CD14-positive monocyte (primary cell): ENCODE data around the gene SYNRG. TPM values are rescaled to one million over a fixed set of nuclear protein-coding genes. Genes with fewer than 3 reads are reported as not detected.

Source experiments
- DNase-seq, 3 donors: peaks; one replicate each; pipeline ENCODE4 v3.0.0-alpha.2; 2011 to 2022
- H2AFZ ChIP-seq: 2 replicates; pipeline ENCODE4 v1.6.0; 2012; ENCODE audit warnings: mild to moderate bottlenecking, low read depth, low read length, inconsistent platforms; ENCODE audit not compliant: insufficient read depth, poor library complexity, severe bottlenecking
- H3K27ac ChIP-seq, 2 donors: 1 replicate in 1 of 2; 2 replicates in 1 of 2; pipeline ENCODE4 v1.5.1; 2012 to 2013; ENCODE audit warnings: low read length in 2 of 2, control low read depth in 1 of 2, inconsistent platforms in 1 of 2, low read depth in 1 of 2, mild to moderate bottlenecking in 1 of 2
- H3K27me3 ChIP-seq, 2 donors: one replicate each; pipeline versions ENCODE4 v1.6.0 to v1.6.1; 2011 to 2013; ENCODE audit warnings: low read length in 2 of 2; ENCODE audit not compliant: control insufficient read depth in 2 of 2, insufficient read depth in 2 of 2
- H3K36me3 ChIP-seq, 2 donors: replicated peaks in 1 of 2; 1 replicate in 1 of 2; 2 replicates in 1 of 2; pipeline versions ENCODE4 v1.5.1 to v1.6.1; 2012 to 2013; ENCODE audit warnings: low read length in 2 of 2, control low read depth in 1 of 2, inconsistent platforms in 1 of 2, mild to moderate bottlenecking in 1 of 2; ENCODE audit not compliant: insufficient read depth in 2 of 2, control insufficient read depth in 1 of 2
- H3K4me1 ChIP-seq, 2 donors: 1 replicate in 1 of 2; 2 replicates in 1 of 2; pipeline versions ENCODE4 v1.5.1 to v1.6.1; 2012 to 2013; ENCODE audit warnings: low read length in 2 of 2, control low read depth in 1 of 2, inconsistent platforms in 1 of 2, mild to moderate bottlenecking in 1 of 2, moderate library complexity in 1 of 2; ENCODE audit not compliant: insufficient read depth in 2 of 2, control insufficient read depth in 1 of 2
- H3K4me2 ChIP-seq: replicated peaks from 2 replicates; pipeline ENCODE3; 2012; ENCODE audit warnings: low read length, moderate library complexity, mild to moderate bottlenecking; ENCODE audit not compliant: poor library complexity, severe bottlenecking; ENCODE audit errors: extremely low read depth
- H3K4me3 ChIP-seq, 3 experiments: fragments of 200-600 bp in 1 of 3; sonication (generic) in 1 of 3; replicated peaks in 1 of 3; 1 replicate in 2 of 3; 2 replicates in 1 of 3; pipeline ENCODE4 v1.5.1; 2011 to 2013; ENCODE audit warnings: low read length in 3 of 3, mild to moderate bottlenecking in 3 of 3, control low read depth in 2 of 3, low read depth in 2 of 3, inconsistent platforms in 1 of 3, moderate library complexity in 1 of 3
- H3K79me2 ChIP-seq: 2 replicates; pipeline ENCODE4 v1.6.0; 2012; ENCODE audit warnings: mild to moderate bottlenecking, control low read depth, inconsistent platforms, low read length, moderate library complexity; ENCODE audit not compliant: insufficient read depth
- H3K9ac ChIP-seq: 2 replicates; pipeline ENCODE4 v1.6.0; 2017; ENCODE audit warnings: low read length, mild to moderate bottlenecking; ENCODE audit not compliant: insufficient read depth, poor library complexity, severe bottlenecking
- H3K9me3 ChIP-seq, 2 donors: replicated peaks in 1 of 2; 1 replicate in 1 of 2; 2 replicates in 1 of 2; pipeline versions ENCODE4 v1.5.1 to v1.6.1; 2012 to 2013; ENCODE audit warnings: low read length in 2 of 2, control low read depth in 1 of 2; ENCODE audit not compliant: control insufficient read depth in 1 of 2, insufficient read depth in 1 of 2
- H4K20me1 ChIP-seq: 2 replicates; pipeline ENCODE4 v1.6.0; 2012; ENCODE audit warnings: mild to moderate bottlenecking, low read length, control low read depth, moderate library complexity; ENCODE audit not compliant: insufficient read depth
- H3K27ac Mint-ChIP-seq, 7 donors: one replicate each; pipeline ENCODE4 v1.8.0; 2020; ENCODE audit warnings: mild to moderate bottlenecking in 7 of 7, mixed read lengths in 7 of 7, moderate library complexity in 6 of 7, inconsistent platforms in 2 of 7
- H3K27me3 Mint-ChIP-seq, 3 donors: one replicate each; pipeline ENCODE4 v1.8.0; 2021 to 2022; ENCODE audit warnings: low read depth in 3 of 3, mild to moderate bottlenecking in 3 of 3, mixed read lengths in 3 of 3, moderate library complexity in 3 of 3, inconsistent platforms in 1 of 3
- H3K36me3 Mint-ChIP-seq, 2 donors: one replicate each; pipeline ENCODE4 v1.8.0; 2020; ENCODE audit warnings: mixed read lengths in 2 of 2, inconsistent platforms in 1 of 2, mild to moderate bottlenecking in 1 of 2
- H3K4me1 Mint-ChIP-seq: one replicate; pipeline ENCODE4 v1.8.0; 2020; ENCODE audit warnings: mild to moderate bottlenecking, mixed read lengths
- H3K4me3 Mint-ChIP-seq, 2 donors: one replicate each; pipeline ENCODE4 v1.8.0; 2020; ENCODE audit warnings: mild to moderate bottlenecking in 2 of 2, mixed read lengths in 2 of 2, moderate library complexity in 1 of 2
- H3K9me3 Mint-ChIP-seq, 7 donors: one replicate each; pipeline ENCODE4 v1.8.0; 2020 to 2022; ENCODE audit warnings: mixed read lengths in 7 of 7, mild to moderate bottlenecking in 6 of 7, moderate library complexity in 6 of 7, inconsistent platforms in 2 of 7
- WGBS: methylation state at CpG from one replicate; pipeline ENCODE4 v1.1.5; 2013; ENCODE audit warnings: missing lambda C conversion rate; ENCODE audit not compliant: insufficient coverage; 5-methylcytosine and 5-hydroxymethylcytosine counted together
- intact Hi-C, 2 donors: fragments of 100-400 bp; cut with micrococcal nuclease; formaldehyde crosslinking; loops; one replicate each; pipeline versions ENCODE4 v1.15.0 to v1.15.1; 2023
- polyA plus RNA-seq, 3 donors: library from polyadenylated mRNA; depleted of rRNA in 1 of 3; unstranded in 2 of 3; stranded (reverse) in 1 of 3; fragments of 300-500 nt in 2 of 3; fragments of >200 nt in 1 of 3; fragmentation: Illumina TruSeq in 2 of 3; gene quantifications; 1 replicate in 2 of 3; 2 replicates in 1 of 3; pipeline ENCODE4 v1.2.3, GENCODE V29; 2012 to 2021
- TF ChIP-seq, protein P1 (sequence below): fragments of 200-600 bp; IDR thresholded peaks from one replicate; pipeline ENCODE4 v1.8.0; 2022; ENCODE audit warnings: antibody characterized with exemption, mild to moderate bottlenecking

Gene SYNRG
- polyA plus RNA-seq, 3 donors = 13.1 to 17.5 (median 16.9) TPM

DNA sequence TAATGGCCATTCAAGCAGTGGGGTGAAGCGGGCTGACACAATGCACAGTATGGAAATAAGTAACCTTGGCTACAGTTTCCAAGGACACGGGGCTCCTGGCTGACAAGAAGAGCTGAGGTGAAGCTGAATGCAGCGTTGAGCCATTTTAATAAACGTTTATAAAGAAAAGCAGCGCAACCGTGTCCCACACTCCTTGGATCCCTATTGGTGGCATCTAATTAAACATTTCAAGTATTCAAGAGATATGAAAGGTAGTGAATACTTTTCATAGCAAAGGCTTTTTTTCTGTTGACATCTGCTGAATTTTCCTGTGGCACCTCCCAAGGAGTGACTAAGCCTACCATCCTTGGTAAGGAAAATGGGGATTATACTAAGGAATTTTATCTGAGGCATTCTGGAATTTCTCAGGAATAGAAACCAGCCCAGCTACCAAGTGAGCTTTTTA is 93.1 kb downstream of the SYNRG start:
- Mint-ChIP-seq H3K9me3 (no peaks in the 10 kb centered on the region), H3K4me3 (no peak overlapping the region), H3K4me1 (no peaks in the 10 kb centered on the region), H3K36me3 (peaks cover 51 to 71% of the 10 kb centered on the region in 2 donors), H3K27ac (no peak overlapping the region), H3K27me3 (peaks cover 0 to 2% (median 0%) of the 10 kb centered on the region in 3 donors)
- no peak for DNase-seq
- no peaks in the 10 kb centered on the region for H3K27me3 ChIP-seq
- 89% methylated on average over 2 of the region's 6 CpGs for WGBS
- H3K4me2 ChIP-seq = no peak overlapping the region
- no peak overlapping the region for H3K9ac ChIP-seq
- H2AFZ ChIP-seq = no peak overlapping the region
- no peaks in the 10 kb centered on the region for H3K9me3 ChIP-seq
- no peaks in the 10 kb centered on the region for H3K79me2 ChIP-seq
- no peaks in the 10 kb centered on the region for H4K20me1 ChIP-seq
- peaks cover 56 to 89% of the 10 kb centered on the region in 2 donors for H3K36me3 ChIP-seq
- TF ChIP-seq, protein P1, sequence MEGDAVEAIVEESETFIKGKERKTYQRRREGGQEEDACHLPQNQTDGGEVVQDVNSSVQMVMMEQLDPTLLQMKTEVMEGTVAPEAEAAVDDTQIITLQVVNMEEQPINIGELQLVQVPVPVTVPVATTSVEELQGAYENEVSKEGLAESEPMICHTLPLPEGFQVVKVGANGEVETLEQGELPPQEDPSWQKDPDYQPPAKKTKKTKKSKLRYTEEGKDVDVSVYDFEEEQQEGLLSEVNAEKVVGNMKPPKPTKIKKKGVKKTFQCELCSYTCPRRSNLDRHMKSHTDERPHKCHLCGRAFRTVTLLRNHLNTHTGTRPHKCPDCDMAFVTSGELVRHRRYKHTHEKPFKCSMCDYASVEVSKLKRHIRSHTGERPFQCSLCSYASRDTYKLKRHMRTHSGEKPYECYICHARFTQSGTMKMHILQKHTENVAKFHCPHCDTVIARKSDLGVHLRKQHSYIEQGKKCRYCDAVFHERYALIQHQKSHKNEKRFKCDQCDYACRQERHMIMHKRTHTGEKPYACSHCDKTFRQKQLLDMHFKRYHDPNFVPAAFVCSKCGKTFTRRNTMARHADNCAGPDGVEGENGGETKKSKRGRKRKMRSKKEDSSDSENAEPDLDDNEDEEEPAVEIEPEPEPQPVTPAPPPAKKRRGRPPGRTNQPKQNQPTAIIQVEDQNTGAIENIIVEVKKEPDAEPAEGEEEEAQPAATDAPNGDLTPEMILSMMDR = no peak
- no peak overlapping the region for H3K27ac ChIP-seq
- intact Hi-C loops = no loop called here
- no peaks in the 10 kb centered on the region for H3K4me1 ChIP-seq
- no peak overlapping the region for H3K4me3 ChIP-seq

- Histone ChIP-seq H3K36me3 (peaks cover 35 to 65% of the 10 kb centered on the region in 2 donors), H3K4me3 (no peak overlapping the region), H3K9me3 (no peaks in the 10 kb centered on the region), H3K4me2 (no peak overlapping the region), H3K27me3 (no peaks in the 10 kb centered on the region), H4K20me1 (no peaks in the 10 kb centered on the region), H3K4me1 (no peaks in the 10 kb centered on the region), H2AFZ (no peak overlapping the region), H3K9ac (no peak overlapping the region), H3K79me2 (no peaks in the 10 kb centered on the region), H3K27ac (no peak overlapping the region)
- peaks cover 0 to 2% (median 0%) of the 10 kb centered on the region in 3 donors for H3K27me3 Mint-ChIP-seq
- no peak overlapping the region for H3K27ac Mint-ChIP-seq
- 100% methylated on average over 3 of the region's 10 CpGs for WGBS
- H3K36me3 Mint-ChIP-seq = peaks cover 32 to 50% of the 10 kb centered on the region in 2 donors
- H3K4me1 Mint-ChIP-seq = no peaks in the 10 kb centered on the region
- H3K4me3 Mint-ChIP-seq = no peak overlapping the region
- intact Hi-C loops = no loop called here
- no peak for DNase-seq
- H3K9me3 Mint-ChIP-seq = no peaks in the 10 kb centered on the region
- TF ChIP-seq, protein P1 = no peak
These were observed 95.5 kb downstream of the SYNRG start for GRCh38 chr17:37513711-37514110.
